Measurements from ENCODE around the gene CARD11. TPM values are rescaled to one million over a fixed set of nuclear protein-coding genes. Genes with fewer than 3 reads are reported as not detected.

CARD11 gene
- total RNA-seq, 1 donor from 2014 or later: 1.4 TPM

DNA sequence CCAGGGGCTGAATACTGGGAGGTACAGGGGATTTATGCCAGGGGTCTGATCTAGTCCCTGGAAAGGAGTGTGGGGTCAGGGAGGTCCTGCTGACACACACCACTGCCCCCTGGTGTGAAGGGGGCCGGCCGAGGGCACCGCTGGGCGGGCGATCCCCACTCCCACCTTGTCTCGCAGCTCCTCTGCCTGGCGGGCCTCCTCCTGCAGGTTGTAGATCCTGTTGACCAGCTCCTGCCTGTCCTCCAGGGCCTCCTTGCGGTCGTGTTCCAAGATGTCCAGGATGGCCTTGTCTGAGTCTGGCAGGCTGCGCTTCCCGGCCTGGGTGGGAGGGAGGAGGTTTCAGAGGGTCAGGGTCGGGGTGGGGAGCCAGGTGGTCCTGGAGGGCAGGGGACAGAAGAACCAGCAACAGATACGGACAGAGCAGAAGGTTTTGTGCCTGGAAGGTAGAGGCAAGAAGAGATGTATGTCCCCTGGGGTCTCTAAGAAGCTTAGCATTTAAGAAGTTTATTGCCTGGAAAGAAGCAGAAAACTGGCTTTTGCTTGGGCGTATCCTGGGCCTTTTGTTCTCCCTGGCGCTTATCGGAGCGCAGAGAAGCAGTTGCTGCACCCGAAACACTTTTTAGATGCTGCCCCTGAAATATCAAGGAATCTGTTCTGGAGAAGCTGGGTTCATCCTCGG is 105.0 kb downstream of the CARD11 start:
- DNase-seq: no peak

DNA sequence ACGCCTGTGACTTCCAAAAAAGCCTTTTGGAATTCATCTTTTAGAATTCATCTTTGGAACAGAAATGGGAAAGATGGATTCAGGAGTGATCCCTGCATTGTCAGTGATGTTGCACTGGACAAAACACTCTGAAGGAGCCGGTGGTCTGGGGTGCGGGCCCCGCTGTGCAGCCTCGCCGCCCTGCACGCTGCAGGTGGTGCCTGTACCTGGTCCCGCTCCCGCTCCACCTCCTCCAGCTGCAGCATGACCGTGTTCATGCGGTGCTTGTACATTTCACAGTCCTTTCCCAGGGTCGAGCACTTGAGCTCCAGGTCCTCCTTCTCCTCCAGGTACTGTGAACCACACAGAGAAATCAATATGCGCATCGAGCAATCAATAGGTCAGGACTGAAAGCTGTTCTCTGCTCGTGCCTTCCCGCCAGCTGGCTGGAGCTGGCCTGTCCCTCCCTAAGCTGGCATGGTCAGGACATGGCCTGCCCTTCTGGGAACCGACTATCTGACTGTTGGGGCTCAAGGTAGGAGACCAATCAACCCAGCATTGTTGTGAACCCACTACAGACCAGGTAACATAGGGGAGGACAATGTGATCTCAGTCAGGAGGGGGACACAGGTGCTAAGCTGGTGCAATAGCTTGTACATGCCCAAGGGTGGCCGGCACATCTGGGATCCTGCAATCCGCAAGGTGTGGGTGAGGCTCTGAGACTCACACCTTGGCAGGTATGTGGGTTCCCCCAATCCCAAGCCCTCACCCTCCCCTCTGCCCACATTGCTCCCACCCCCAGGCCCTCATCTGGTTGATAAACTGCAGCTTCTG is 105.8 kb downstream of the CARD11 start:
- DNase-seq: no peak

DNA sequence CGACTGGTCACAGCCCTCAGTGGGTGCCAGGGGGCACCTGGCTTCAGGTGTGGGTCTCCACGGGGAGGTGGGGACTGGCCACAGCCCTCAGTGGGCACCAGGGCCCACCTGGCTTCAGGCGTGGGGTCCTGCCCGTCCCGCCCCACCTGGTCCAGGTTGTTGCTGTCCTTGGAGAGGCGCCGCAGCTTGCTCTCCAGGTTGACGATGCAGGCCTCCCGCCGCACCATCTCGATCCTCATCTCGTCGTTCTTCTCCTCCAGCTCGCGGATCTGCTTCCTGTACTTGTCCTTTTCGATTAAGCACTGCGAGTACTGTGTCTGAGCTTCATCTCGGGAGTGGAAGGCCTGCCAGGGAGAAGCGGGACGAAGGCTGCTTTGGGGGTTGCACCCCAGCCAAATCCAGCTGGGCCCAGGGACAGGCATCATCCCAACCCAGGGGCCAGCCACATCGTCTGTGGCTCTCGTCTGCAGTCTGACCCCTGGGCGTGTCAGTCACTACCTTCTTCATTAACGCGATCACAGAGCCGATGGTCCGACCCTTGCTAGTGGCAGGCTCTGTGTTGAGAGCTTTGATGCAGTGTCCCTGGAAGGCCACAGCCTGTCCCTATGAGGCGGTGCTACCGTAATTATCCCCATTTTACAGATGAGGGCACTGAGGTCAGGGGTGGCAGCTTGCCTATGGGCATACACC is 106.6 kb downstream of the CARD11 start:
- DNase-seq: no peak

DNA sequence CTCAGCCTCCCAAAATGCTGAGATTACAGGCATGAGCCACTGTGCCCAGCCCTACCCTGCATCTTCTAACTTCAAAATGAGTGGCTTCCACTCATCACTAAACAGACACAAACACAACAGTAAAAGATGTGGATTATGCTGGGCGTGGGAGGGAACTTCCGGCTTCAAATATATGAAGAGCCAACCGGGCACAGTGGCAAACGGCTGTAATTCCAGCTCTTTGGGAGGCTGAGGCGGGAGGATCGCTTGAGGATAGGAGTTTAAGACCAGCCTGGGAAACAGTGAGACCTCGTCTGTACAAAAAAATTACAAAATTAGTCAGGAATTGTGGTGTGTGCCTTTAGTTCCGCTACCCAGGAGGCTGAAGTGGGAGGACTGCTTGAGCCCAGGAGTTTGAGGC is 107.4 kb downstream of the CARD11 start:
- no peak for DNase-seq

DNA sequence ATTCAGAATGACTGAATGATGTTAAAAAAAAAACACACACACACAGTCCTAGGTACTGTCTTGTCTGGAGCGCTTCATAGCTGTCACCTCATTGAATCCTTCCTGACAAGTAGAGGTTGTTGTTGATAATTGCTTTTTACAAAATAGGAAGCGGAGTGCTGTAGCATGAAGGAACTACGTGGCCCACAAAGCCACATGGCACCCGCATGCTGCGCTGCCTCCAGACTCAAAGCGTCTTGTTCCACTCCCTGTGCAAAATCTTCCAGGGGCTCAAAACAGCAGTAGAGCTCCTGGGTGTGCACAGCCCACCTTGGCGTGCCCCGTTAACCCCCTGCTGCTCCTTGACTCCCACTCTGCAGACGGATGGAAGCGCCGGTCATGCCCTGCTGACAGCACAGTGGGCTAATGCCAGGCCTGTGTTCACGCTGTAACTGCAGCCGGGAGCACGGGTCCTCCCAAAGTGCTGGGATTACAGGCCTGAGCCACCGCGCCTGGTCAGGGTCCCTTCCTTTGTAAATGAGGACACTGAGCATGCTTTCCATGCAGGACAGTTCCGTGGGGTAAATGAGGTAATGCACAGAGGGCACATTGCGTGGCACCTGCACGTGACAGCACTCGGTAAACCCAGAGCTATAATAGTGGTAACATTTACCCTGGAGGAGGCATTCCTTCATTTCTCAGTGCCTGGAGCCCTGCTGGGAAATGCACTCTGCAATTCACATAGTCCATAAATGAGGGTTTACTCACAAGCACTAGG is 108.5 kb downstream of the CARD11 start:
- DNase-seq: no peak

DNA sequence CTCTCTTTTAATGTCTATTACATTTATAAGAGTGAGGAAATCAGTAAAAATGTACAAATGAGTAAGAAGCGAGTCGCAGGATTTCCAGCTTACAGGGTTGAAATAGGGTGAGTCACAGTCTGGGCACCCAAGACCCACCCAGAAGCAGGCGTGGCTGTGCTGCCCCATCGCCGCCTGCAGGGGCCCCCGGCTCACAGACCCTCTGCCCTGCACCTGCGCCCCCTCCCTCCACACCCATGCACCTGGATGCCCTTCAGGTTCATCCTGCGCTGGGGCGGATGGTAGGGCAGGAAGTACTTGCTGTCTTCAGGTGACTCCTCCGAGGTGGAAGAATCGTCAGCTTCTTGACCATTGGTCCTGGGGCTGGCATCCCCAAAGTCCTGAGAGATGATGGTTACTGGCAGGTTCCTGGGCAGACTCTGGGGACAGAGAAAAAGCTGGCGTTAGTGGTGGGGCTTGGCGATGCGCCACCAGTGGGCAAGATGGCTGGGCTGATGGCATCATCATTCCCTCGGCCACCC is 109.4 kb downstream of the CARD11 start:
- DNase-seq: no peak

DNA sequence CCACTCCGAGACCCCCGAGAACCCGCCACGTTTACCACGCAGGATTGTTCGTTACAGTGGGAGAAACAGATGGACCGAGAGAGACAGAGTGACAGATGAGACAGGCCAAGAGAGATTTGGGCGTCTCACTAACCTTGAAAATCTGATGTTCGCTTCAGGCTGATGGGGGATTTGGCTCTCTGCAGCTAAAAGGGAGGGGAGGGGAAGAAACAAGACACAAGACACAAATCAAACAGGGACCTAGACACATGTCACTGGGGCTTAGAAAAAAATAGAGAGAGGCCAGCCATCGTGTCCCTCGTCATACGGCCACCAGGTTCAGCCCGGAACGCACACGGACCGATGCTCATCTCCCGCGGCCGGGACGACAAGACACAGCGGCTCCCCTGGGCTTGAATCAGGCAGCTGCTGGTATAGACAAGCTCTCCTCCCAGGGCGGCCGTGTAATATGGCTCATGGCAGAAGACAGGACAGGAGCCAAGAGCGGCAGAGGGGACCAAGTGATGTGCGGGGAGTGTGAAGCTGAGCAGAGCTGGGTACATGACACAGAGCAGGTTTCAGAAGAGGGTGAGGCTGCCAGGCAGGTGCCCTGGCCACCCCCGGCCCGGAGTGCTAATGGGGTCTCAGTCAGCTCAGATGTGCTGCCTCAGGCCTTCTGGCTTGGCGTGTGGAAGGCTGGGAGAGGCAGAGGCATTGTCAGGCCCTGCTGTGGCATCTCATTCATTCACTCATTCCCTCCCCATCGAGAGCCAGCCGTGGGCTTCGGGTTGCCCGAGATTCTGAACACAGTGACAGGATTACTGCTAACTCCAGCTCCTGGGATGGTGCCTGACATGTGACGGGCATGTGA is 111.0 kb downstream of the CARD11 start:
- no peak for DNase-seq

DNA sequence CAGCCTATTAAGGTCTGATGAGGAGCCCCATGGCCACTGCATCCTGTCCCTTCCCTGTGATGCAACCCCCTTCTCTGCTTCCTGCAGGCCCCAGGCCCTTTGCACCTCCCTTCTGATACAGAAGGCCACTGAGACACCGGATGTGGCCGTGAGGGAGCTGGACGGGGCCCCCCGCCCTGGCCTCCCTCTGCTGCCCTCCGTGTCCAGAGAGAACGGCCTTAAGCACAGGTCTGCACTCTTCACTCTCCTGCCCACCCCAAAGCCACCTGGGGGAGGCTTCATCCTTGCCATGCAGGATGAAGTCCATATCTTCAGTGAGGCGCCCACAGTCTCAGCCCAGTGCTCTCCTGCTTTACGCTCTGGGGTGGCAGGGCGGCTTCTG is 112.6 kb downstream of the CARD11 start:
- DNase-seq: no peak

DNA sequence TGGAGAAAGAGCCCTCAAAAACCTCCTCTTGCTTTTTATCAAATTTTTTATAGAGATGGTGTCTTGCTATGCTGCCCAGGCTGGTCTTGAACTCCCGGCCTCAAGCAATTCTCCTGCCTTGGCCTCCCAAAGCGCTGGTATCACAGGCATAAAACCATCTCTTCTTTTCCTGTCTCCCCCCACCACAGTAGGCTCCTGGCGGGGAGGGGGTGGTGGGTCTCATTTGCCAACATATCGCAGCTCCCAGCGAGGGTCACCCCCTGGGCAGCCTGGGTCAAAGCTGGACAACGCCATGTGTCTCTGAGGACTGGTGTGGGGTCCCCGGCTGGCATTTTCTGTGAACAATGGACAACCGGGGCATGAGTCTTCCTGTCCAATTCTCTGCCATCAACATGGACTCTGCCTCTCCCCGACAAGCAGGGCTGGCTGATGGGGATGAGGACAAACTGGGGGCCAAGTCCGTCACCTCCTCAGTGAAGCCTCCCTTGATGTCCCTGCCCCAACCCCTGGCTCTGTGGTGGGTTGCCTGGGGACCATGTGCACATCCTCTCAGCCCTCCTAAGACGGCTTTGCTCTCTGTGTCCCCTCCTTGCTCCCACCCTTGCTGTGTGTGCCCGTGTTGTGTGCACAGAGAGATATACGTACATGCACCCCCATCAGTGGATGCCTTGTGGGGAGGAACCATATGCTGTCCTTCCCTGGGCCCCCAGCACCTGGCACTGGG is 113.2 kb downstream of the CARD11 start:
- no peak for DNase-seq

DNA sequence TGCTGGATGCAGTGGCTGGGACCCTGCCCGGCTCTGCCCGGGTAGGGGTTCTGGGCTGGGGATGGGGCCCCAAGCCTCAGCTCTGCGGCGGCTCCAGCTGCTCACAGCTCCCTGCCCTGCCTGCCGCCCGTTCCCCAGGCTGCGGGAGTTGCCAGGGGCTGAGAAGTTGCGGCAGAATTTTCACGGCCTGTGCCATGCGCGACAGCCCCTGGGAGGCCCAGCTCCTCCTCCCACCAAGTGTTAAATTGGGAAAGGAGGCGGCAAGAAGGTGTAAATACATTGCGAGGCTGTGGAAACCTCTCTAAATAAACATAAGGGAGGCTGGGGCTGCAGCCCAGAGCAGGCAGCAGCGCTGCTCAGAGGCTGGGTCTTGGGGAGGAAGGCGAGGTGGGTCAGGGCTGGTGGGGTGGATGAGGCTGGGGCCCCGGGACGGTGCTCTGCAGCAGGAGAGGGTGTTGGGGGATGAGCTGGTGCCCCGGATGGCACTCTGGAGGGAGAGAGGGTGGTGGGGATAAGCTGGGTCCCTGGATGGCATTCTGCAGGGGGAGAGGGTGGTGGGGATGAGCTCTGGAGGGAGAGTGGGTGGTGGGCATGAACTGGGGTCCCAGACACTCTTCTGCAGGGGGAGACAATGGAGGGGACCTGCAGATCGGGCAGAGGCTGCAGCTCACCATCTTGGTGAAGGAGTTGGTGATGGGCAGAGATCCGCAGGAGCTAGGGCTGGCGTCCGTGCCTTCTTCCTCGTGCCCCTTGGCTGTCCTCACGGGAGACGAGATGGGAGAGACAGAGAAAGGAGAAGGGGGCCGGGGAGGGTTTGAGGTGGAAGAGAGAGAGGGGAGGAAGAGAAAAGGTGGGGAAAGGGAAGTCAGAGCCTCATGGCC is 114.1 kb downstream of the CARD11 start:
- no peak for DNase-seq

DNA sequence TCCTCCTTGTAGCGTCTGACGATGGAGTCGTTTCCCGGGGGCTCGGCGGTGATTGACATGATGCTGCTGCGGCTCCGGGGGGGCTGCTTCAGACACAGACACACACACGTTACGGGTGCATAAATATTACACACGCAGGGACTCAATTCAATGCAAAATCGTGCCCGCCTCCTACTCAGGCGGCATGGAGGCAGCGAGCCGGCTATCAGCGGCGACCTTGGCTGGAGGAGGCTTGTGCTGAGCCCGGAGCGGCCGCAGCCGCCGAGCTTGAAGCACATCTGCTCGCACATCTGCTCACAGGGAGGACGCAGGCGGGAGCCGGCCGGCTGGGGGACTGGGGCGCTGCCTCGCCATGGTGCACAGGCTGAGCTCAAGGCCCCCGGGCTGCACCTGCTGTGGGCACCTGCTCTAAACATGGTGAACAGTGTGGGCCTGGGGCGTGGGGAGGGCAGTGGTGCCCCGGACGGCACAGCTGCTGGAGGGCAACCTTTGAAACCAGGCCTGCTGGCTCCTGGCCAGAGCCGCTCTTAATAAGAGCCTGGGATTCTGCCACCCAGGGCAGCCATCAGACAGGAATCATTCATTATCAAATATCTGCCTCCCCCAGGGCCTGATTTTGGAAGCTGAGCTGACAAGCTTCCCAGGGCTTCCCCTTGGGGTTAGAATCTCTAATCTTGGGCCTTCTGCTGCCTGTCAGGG is 114.9 kb downstream of the CARD11 start:
- no peak for DNase-seq

DNA sequence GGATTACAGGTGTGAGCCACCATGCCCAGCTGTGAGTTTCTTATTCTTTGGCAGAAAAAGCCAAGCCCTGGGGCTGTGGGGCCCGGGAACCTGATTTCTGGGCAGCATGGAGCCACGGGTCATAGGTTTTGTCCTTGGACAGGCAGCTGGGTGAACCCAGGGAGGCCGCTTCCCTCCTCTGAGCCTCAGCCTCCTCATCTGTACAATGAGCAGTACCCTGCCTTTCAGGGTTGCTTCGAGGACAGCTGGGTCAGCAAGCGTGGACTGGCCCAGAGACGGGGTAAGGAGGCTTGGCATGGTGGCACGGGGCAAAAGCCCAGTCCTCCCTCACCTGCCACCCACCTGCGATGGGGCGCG is 115.4 kb downstream of the CARD11 start:
- DNase-seq: no peak

DNA sequence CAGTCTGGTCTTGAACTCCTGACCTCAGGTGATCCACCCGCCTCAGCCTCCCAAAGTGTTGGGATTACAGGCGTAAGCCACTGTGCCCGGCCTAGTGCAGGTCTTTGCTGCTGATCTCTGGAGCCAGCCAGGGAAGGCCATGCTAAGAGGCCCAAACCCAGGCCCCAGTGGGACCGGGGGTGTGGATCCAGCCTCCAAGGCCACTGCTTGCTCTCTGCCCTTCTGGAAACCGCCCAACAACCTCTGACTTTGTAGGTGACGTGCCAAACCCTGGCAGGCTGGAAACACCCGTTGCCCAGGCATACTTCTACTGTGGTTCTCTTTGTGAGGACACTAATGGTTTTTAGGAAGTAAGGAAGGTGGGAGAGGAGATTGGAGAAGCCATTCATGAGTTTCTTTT is 116.1 kb downstream of the CARD11 start:
- no peak for DNase-seq

DNA sequence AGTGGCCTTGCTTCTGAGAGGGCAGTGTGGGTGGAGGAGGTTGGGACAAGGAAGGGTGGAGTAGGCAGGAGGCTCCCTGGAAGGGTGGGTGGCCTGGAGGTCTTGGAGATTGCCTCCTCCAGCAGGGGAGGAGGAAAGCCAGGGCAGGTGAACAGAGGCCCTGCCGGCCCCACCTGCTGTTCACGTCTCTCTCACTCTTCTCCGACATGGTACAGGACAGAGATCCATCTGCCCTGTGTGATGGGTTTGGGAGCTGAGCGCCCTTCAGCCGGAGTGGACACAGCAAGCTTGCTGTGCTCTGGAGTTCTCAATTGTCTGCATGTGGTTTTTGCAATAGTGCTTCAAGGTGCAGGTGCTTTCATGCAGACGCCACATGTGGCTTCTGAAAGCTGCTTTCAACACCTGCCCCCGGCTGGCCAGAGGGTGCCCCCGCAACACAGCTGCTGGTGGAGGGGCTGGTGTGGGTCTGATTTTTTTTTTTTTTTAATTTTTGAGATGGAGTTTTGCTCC is 116.7 kb downstream of the CARD11 start:
- DNase-seq: no peak

DNA sequence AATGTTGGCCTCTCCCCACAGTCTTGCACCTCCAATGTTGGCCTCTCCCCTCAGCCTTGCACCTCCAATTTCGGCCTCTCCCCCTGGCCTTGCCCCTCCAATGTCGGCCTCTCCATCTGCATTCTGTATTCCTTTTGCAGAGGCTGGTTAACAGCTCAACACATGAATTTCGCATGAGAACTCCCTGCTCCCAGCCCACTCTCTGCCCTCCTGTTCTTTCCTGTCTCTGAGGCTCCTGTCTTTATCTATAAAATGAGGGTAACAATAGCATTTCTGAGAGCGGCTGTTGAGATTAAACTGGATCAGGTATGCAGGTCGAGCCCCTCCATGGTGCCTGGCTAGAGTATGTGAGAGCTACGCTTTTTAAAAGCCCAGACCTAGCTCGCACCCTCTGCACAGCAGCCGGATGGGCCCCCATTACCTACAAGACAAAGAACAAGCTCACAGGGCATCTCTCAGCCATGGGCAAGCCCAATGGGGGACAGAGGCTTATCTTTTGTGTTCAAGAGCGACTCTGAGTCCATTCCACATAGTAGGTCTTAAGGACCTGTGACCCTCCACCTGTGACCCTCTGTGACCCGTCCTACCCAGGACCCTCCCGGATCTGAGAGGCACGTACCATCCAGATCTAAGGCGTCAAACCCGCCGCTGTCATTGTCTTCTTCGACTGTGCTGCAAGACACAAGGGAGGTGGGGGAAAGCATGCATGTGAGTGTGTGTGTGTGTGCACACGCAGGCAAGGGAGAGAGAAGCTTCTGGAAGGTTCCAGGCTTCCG is 117.4 kb downstream of the CARD11 start:
- DNase-seq: no peak

DNA sequence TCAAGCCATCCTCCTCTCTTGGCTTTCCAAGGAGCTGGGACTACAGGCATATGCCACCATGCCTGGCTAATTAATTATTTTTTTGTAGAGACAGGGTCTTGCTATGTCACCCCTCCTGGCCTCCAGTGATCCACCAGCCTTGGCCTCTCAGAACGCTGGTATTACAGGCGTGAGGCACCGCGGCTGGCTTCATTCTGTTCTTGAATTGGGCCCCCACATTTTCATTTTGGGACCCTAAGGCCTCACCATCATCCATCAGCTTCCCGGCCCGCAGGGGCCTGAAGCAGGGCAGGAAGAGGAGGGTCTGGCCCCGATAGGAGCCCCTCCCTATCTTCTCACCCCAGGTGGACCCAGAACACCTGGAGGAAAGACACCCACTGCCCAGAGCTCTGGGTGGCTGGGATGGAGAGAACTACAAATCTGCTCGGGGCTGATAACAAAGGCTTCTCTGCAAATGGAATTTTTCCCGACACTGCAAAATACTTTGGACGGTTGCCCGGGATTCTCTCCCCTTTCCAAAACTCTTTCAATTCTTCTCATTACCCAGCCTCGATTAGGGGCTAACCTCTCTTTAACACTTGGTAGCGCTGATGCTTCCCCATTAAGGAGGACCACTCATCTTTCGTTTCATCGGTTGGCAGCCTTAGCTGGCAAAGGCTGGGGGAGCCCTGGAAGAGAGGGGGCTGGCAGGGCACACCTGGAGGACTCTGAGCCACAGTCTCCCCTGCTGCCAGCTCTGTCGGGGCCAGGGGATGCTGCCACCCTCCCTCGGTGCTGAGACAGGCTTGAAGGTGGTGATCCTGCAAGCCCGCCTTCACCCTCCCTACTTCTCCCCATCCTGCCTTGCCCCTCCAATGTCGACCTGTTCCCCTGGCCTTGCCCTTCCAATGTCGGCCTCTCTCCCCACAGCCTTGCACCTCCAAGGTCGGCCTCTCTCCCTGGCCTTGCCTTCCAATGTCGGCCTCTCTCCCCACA is 118.5 kb downstream of the CARD11 start:
- no peak for DNase-seq

DNA sequence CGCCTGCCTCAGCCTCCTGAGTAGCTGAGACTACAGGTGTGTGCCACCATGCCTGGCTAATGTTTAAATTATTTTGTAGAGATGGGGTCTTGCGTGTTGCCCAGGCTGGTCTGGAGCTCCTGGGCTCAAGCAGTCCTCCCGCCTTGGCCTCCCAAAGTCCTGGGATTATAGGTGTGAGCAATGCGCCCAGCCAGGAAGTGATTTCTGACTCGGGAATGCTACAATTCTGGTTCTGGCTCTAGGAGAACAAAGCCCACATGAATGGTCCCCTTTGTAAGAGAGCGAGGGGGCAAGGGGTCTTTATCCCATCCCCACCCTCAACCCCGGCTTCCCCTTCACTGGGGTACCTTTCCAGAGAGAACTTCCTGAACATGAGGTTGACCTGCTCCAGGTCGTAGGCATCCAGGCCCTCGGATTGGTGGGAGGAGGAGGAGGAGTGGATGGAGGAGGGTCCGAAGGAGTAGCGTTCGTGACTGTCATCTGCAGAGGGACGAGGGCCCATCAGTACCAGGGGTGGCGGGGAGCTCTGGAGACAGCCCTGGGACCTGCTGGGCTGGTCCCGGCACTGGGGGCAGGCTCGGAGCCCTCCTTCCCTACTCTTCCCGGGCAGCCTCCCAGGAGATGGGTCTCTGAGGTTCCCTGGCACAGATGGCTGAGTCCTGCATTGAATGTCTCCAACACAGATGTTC is 119.6 kb downstream of the CARD11 start:
- no peak for DNase-seq
